ENCODE data around the gene SLC13A3.

The SLC13A3 gene

DNA sequence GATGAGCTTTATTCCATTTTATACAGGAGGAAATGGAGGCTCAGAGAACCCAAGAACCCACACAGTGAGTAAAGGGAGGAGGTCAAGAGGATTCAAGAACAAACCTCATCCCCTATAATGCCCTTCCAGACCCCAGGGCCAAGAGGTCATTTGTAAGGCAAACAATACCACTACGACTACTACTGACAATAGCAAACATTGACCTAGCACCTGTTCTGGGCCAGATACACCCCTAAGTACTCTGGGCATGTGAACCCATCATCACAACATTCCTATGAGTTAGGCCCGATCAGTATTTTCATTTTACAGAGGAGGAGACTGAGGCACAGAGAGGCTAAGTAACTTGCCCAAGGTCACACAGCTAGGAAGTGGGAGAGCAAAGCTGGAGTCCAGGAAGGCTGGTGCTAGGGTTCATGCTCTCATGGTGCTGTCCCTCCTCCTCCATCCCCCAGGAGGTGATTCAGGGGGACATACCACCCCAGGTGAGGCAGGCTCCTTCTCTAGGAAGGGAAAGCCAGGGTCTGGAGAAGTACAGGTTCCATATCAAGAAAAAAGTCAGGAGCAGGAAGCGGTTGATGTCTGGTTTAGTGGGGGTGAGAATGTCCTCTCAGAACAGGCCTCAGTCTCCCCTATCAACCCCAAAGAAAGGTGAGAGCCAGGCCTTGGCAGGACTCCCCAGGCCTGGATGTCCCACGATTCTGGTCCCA, 13.7 kb downstream of the SLC13A3 start:
- DNase-seq (ENCODE audit: extremely low read depth in 1 of 2, low read depth in 1 of 2), result no peak

DNA sequence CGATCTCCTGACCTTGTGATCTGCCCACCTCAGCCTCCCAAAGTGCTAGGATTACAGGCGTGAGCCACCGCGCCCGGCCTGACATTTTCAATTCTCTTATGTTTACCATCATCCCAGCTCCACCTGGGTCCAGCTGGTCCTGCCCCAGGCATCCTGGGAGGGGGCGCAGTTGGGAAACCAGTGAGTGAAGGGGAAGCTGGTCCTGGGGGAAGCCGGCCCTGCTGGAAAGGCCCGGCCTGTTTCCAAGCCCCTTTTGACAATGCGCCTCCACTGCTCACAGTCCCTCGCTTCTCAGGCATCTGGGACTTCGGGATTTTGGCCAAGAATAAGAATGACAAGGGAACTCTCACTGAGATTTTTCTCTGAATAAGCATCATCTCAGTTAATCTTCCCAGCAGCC, 14.2 kb downstream of the SLC13A3 start:
- DNase-seq (ENCODE audit: extremely low read depth in 1 of 2, low read depth in 1 of 2), result no peak

DNA sequence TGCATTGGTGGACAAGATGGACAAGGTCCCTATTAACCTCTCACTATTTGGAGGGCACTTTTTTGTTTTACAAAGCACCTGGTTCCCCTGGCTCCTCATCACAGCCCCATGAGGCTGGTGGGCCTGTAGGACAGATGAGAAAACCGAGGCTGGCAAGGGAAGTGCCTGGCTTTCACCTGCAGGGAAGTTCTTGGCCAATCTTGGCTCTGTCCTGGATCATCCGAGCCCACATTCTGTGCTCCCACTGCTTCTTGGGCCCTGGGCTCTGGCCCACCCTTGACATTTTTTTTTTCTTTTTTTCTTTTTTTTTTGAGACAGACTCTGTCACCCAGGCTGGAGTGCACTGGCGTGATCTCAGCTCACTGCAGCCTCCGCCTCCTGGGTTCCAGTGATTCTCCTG, 14.7 kb downstream of the SLC13A3 start:
- DNase-seq (ENCODE audit: extremely low read depth in 1 of 2, low read depth in 1 of 2), result no peak

DNA sequence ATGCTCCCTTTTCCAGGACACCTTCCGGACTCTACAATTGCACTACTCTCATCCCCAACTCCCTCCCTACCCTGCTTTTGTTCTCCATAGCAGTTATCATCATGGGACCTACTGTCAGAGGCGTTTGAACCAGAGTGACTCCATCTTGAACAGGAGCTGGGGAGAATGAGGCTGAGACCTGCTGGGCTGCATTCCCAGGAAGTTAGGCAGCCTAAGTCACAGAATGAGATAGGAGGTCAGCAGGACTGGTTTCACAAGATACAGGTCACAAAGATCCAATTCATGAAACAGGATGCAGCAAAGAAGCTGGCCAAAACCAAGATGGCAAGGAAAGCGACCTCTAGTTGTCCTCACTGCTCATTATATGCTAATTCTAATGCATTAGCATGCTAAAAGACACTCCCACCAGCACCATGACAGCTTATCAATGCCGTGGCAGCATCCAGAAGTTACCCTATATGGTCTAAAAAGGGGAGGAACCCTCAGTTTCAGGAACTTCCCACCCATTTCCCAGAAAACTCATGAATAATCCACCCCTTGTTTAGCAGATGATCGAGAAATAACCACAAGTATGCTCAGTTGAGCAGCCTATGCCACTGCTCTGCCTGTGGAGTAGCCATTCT, 15.6 kb downstream of the SLC13A3 start:
- no peak for DNase-seq (ENCODE audit: extremely low read depth in 1 of 2, low read depth in 1 of 2)

DNA sequence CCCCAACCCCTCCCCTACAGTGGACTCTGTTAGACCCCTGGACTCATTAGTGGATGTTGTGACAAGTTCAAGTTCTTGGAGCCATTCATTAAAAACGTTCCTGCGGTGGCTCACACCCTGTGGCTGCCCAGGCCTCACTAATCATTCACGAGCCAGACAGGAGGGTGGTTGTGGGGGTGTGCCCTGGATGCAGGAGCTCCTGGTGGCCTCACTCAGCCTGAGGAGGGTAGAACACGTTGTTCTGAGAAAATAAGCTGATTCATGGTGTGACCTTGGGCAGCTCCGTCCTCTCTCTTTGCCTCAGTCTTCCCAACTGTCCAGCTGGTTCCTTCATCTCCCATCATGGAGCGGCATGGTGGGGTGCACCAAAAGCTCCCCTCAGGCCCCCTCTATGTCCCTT, 16.7 kb downstream of the SLC13A3 start:
- DNase-seq (ENCODE audit: extremely low read depth in 1 of 2, low read depth in 1 of 2), result no peak

- DNase-seq (ENCODE audit: extremely low read depth in 1 of 2, low read depth in 1 of 2), result no peak
Measured at GRCh38 chr20:46631874-46632446, 19.3 kb downstream of the SLC13A3 start.

DNA sequence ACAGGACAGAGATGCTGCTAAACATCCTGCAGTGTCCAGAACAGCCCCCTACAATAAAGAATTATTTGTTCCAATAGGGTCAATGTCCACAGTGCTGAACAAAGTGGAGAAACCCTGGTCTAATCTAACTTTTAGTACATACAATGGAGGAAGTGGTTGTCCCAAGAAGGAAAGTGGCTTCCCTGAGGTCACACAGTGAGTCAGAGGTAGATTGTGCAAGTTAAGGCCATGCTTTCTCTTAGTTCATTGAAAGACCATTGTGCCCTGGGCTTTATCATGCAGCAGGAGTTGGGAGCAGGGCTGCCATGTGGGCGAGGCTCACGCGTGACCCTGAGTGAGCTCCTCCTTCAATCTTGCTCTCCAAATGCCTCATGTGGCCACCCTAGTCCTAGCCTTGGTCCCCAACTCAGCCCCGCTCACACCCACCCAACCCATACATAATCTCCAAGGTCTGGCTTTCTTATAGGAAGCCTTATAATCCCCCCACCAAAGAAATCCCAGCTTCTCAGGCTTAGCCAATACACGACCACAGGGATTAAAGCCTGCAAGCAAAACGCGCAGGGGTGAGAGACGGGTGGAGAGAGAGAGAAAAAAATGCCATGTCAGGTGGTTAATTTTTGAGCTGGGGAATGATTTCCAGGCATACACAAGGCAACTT, 19.9 kb downstream of the SLC13A3 start:
- DNase-seq (ENCODE audit: extremely low read depth in 1 of 2, low read depth in 1 of 2), result no peak

DNA sequence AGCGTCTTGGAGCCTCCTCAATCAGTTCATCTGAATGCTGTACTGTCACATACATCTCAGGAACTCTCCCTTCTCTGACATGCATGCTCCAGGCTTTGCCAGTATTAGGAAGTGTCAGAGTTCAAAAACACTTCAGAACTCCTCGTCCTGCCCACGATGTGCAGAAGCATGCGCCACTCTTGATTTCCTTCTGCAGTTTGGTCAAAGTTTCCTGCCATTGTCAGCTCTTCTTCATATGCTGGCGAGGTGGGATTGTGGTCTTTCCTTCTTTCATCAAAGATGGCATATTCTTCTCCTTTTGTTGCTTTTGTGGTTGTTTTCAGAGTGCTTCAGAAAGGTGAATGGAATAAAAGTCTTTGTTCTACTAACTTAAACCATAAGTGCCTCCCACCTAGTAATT, 21.0 kb downstream of the SLC13A3 start:
- no peak for DNase-seq (ENCODE audit: extremely low read depth in 1 of 2, low read depth in 1 of 2)

GRCh38 chr20:46629341-46629740, 21.9 kb downstream of the SLC13A3 start:
- DNase-seq (ENCODE audit: extremely low read depth in 1 of 2, low read depth in 1 of 2), result no peak

DNA sequence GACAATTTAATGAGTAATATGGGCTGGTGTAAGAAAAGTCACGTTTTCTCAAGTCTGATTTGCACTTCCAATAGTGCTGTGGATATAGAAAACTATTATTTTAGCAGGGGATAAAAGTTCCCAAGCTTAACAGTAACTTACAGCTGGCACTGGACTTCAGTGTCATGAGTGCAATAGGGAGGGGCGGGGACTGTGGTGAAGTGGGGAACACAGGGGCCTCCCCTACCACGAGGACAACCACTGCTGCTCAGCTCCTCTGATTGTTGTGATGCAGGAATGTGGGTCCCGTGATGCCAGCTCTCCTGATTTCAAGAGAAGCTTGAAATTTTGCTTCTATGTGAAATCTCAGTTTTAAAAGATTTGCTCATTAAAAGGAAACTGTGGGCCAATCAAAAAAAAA, 24.0 kb downstream of the SLC13A3 start:
- DNase-seq (ENCODE audit: extremely low read depth in 1 of 2, low read depth in 1 of 2), result no peak

DNA sequence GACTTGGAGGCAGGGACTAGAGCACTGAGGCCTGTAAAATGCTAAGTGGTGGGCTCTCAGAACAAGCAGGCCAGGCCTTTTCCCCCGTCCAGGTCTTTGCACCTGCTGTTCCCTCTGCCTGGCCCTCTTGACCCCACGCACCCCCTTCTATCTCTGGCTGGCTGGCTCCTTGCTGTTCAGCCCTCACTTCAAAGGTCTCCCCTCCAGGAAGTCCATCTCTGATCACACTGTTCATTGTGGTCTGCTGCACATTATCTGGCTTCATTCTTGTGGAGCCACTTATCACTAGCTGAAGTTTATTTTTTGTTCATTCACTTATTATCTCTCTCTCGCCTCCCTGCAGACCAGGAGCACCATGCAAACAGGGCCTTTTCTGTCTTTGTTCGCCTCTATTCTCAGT, 24.5 kb downstream of the SLC13A3 start:
- DNase-seq (ENCODE audit: extremely low read depth in 1 of 2, low read depth in 1 of 2), result no peak

GRCh38 chr20:46625875-46626373, 25.3 kb downstream of the SLC13A3 start:
- no peak for DNase-seq (ENCODE audit: extremely low read depth in 1 of 2, low read depth in 1 of 2)

DNA sequence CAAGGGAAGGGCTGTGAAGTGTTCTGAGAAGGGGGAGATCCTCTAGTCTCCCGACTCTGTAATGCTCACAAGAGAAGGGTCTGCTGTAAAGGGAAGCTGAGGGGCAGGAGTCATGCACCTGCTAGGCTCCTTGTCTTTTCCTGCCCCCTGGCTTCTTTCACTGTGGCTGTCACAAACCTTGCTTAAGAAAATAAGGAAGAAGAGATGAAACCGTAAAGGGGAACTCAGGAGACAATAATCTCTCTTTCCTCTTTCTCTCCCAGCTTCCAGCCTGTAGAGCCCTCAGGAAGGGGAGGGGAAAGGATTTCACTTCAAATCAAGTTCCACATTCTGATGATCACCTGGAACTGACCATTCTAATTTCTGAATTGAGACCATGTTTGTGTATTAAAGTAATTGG, 26.3 kb downstream of the SLC13A3 start:
- DNase-seq (ENCODE audit: extremely low read depth in 1 of 2, low read depth in 1 of 2), result no peak

DNA sequence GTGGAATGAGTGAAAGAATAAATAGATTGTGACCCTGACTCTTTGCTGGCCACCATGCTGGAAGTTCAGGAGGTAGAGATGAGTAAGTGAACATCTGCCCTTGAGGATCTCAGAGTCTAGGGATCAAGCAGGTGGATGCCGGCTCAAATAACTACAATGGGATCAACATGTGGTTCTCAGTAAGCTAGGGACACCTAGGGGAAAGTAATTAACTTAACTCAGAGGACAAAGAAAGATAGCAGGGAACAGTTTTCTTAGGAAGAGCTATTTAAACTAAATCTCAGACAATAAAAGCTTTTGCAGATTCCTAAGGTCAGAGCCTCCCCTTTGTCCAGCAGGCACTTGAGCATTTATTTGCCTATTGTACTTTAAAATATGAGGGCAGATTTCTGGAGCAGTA, 29.1 kb downstream of the SLC13A3 start:
- no peak for DNase-seq (ENCODE audit: extremely low read depth in 1 of 2, low read depth in 1 of 2)

DNA sequence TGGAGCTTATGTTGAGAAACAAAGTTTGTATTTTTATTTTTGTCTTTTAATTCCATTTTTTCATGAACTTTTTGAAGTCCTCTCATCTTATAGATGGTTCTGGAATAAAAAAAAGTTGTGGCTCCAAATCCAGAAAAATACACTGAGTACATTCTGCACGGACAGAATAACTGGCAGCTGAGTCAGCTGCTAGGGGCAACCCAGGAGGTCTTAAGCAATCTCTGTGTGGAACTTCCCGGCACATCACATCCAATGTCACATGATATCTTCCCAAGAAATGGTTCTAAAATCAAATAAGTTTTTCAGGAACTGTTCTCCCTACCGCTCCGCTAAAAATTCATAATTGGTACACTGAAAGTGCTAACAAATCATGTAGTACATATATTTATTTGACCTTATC, 29.8 kb downstream of the SLC13A3 start:
- DNase-seq (ENCODE audit: extremely low read depth in 1 of 2, low read depth in 1 of 2), result no peak

DNA sequence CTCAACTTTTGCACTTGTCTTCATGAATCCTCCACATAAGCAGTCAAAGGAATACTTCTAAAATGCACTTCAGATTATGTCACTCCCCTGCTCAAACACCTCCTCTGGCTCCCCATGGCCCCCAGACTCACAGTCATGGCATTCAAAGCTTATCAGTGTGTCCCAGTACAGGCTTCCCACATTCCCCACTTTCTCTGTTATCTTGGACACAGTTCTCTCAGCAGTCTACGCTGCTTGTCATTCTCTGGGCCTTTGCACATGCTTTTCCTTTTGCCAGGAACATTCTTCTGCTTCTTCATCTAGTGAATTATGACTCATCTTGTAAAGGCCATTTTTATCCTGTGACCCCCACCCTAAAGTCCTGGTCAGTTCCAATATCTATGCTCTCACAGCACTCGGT, 31.8 kb downstream of the SLC13A3 start:
- DNase-seq (ENCODE audit: extremely low read depth in 1 of 2, low read depth in 1 of 2), result no peak

DNA sequence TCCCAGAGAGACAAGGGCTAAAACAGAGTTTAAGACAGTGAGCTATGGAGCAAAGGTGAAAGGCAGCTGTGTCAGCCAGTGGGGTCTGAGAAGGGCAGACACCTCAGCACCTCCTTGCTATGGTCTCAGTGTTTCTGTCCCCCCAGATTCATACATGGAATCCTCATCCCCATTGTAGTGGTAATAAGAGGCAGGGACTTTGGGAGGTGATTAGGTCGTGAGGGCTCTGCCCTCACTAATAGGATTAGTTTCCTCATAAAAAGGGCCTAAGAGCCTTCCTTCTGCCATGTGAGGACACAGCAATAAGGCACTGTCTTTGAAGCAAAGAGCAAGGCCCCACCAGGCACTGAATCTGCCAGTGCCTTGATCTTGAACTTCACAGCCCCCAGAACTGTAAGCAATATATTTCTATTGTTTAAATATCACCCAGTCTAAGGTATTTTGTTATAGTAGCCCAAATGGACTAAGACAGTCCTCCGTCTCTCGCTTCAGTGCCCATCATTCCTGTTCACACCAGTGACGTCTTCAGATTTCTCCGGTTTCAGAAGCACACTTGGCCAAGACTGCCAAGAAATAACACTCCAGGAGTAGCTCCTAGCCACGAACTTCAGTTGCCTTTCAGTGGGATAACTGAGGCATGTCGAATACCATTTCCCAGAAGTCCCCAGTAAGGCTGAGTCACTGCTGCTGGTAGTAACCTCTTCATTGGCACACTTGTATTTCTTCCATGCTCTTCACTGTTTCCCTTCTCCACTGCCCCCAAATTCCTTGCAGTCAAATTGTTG, 32.8 kb downstream of the SLC13A3 start:
- DNase-seq (ENCODE audit: extremely low read depth in 1 of 2, low read depth in 1 of 2), result no peak

DNA sequence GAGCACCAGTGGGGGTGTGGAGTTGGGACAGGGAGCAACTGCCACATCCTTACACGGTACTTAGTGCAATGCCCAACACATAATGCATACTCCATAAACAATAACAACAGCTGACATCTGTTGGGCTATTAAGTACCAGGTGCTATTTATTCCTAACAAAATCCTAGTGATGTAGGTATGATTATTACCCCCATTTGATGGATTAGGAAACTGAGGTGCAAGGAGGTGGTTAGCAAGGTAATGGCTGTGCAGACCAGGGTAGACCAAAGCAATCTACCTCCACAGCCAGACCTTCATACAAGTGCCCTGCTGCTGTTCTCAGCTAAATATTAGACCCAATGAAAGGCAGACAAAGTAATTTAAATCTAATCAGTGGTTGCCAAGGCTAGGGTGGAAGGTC, 36.8 kb downstream of the SLC13A3 start:
- DNase-seq (ENCODE audit: extremely low read depth in 1 of 2, low read depth in 1 of 2), result no peak

DNA sequence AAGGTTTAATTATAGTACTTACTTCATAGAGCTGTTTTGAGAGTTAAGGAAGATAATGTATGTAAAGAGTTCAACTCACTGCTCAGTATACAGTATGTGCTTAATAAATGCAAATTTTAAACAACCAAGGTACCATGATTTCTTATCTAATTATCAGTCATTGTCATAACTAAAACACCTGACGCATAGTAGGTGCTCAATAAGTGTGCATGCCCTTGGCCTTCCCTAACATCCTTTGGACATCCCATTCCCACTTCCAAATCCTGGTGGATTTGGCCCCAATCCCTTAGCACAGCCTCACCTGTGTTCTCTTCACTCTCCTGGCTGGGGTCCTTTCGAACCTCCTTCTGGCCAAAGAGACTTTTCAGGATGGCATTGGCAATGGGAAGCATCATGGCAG, 41.1 kb downstream of the SLC13A3 start:
- no peak for DNase-seq (ENCODE audit: extremely low read depth in 1 of 2, low read depth in 1 of 2)

- no peak for DNase-seq (ENCODE audit: extremely low read depth in 1 of 2, low read depth in 1 of 2)
Measured at GRCh38 chr20:46609043-46609442, 42.2 kb downstream of the SLC13A3 start.

GRCh38 chr20:46607849-46608497, 43.3 kb downstream of the SLC13A3 start:
- DNase-seq (ENCODE audit: extremely low read depth in 1 of 2, low read depth in 1 of 2), result no peak

Measured in activated CD8-positive, alpha-beta memory T cell treated with anti-CD3 and anti-CD28 coated beads for 1 hour (primary cell).